HUES6 (cell line): ENCODE measurements around the gene ZNF440.
A peak's percentile ranks its signal among the peaks of the same experiment; 100 is the strongest.
"Not testable (repeated sequence)": the region's sequence is repeated elsewhere in the genome, so short reads cannot be mapped to it uniquely, and the experiment has no call there.

Experiments used
- H3K27ac ChIP-seq: 2 replicates; pipeline ENCODE4 v1.7.0; 2013; ENCODE audit warnings: low read depth, mild to moderate bottlenecking, low read length, inconsistent platforms
- H3K27me3 ChIP-seq: 2 replicates; pipeline ENCODE4 v1.6.1; 2013; ENCODE audit warnings: low read length; ENCODE audit not compliant: control insufficient read depth, insufficient read depth
- H3K36me3 ChIP-seq: 2 replicates; pipeline ENCODE4 v1.6.1; 2013; ENCODE audit warnings: low read length; ENCODE audit not compliant: control insufficient read depth, insufficient read depth
- H3K4me1 ChIP-seq: 2 replicates; pipeline ENCODE4 v1.6.1; 2013; ENCODE audit warnings: low read length; ENCODE audit not compliant: control insufficient read depth, insufficient read depth
- H3K4me3 ChIP-seq: 2 replicates; pipeline ENCODE4 v1.5.1; 2013; ENCODE audit warnings: low read depth, low read length
- H3K9ac ChIP-seq: one replicate; pipeline ENCODE4 v1.6.1; 2013; ENCODE audit warnings: mild to moderate bottlenecking, low read length
- H3K9me3 ChIP-seq: 2 replicates; pipeline ENCODE4 v1.6.1; 2013; ENCODE audit warnings: low read depth, low read length; ENCODE audit not compliant: control insufficient read depth, insufficient read depth

Gene ZNF440

DNA sequence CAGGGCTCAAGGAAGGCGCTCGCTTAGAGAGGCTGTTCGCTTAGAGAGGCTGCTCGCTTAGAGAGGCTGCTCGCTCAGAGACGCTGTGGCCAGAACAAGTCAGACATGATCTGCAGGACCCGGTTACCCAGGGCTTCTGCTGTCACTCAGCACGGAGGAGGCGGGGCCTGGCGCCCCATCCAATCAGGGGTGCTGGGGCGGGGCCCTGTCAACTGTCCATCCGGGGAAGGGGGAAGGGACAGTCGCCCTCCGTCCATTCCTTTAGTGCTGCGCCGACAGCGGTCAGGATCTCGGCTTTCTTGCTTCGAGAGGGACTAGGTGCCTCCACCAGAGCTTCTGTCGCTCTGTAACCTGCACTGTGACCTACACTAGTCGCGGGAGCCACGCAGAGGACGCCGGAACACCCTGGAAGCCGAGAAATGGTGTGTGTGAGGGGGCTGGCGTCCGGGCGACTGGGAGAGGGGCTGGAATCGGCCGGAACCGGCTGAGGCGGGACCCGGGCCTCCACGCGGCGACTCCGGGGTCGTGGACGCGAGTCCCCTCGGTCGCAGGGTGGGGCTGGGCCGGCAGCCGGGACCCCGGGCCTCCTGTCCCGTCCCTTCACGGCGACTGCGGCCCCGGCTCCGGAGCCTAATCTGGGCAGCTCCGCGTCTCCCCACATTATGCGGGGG is at the start of gene ZNF440:
ZNF440 (plus strand) TSS at position 245 of the 671 bp plus-strand sequence; CDS start at position 420, 175 bp downstream.
- peak within 1 kb of the TSS; percentile 83 for H3K4me3 ChIP-seq
- H3K9me3 ChIP-seq = peaks cover 38% of the 10 kb centered on the region
- no peak within 1 kb of the TSS for H3K27ac ChIP-seq
- H3K4me1 ChIP-seq = no peaks in the 10 kb centered on the region
- H3K27me3 ChIP-seq = peaks cover 13% of the 10 kb centered on the region; the same call in 1 of the 2 replicates
- H3K9ac ChIP-seq = no peak within 1 kb of the TSS
- no peaks in the 10 kb centered on the region for H3K36me3 ChIP-seq

DNA sequence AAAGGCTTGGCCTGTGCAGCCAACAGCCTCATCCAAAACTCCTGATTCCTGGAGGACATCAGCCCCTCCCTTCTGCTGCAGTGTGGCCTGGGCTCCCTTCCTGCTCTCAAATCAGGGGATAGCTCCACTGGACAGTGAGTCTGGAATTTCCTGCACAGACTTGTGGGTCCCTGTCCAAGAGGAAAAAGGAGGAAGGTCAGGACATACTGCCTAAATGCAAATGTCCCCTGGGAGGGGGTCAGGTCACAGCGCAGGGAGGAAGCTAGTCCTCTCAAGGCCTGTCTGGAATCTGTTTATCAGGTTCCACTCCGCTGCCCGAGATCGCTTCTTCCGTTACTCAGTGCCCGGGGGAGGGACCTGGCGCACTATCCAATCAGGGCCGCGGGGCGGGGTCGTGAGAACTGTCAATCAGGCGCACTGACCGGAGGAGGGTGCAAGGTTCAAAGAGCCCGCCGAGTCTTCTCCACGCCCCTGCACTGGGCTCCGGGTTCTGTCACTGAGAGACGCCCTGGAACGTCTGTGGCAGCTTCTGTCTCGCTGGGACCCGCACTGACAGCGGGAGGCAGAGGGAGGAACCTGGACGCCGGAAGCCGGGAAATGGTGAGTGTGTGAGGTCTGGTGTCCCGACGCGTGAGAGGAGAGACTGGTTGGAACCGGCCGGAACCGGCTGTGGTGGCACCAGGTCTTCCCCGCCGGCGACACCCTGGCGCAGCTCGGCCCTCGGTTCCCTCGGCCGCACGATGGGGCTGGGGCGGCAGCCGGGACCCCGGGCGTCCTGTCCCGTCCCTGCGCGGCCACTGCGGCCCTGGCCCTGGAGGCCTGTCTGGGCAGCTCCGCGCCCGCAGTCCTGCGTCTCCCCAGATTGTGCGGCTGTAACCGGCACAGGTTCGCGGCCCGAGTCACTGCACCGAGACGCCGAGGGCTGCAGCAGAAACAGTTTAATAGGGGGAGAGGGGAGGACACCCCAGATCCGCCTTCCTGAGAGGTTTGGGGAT is 47.2 kb upstream of the ZNF440 start, which contains the start of gene ZNF441:
ZNF441 (plus strand) TSS at position 404 of the 995 bp plus-strand sequence; CDS start at position 598, 194 bp downstream.
- peaks cover 40% of the 10 kb centered on the region for H3K9me3 ChIP-seq
- no peaks in the 10 kb centered on the region for H3K36me3 ChIP-seq
- peak within 1 kb of the TSS; percentile 29 for H3K9ac ChIP-seq
- H3K4me1 ChIP-seq = no peaks in the 10 kb centered on the region
- no peak within 1 kb of the TSS for H3K27ac ChIP-seq
- H3K27me3 ChIP-seq = peaks cover 9% of the 10 kb centered on the region
- peak within 1 kb of the TSS; percentile 60 for H3K4me3 ChIP-seq

DNA sequence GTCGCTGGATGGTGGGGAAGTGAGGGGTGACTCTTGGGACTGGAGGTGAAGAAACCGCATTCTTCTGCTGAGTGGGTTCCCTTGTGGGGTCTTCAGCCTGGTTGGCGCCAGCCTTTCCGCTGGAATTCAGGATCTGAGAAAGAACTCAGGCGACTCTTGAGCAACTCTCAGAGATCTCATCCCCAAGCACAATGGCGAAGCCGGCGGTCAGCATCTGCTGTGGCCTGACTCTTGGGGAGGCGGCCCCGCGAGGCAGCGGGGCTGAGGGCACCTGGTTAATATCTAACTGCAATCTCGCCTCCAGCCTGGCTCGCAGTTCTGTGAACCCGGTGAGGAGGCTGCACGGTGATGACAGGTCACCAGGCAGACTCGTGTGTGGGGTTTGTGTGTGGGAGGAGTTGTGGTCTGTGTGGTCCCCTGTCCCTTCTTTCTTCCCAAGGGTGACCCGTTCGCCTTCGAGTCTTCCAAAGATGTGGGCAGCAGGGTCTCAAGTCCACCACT is 46.4 kb upstream of the ZNF440 start:
- H3K9ac ChIP-seq = no peak overlapping the region

DNA sequence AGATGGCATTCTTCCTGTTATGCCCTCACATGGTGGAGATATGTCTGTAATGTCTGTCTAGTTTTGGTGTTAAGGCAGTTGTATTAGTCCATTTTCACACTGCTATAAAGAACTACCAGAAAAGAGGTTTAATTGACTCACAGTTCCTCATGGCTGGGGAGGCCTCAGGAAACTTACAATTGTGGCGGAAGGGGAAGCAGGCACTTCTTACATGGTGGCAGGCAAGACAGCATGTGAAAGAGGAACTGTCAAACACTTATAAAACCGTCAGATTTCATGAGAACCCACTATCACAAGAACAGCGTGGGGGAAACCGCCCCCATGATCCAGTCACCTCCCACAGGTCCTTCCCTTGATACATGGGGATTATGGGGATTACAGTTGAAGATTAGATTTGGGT is 44.1 kb upstream of the ZNF440 start:
- H3K27me3 ChIP-seq = peaks cover 9% of the 10 kb centered on the region
- no peaks in the 10 kb centered on the region for H3K4me1 ChIP-seq
- H3K9me3 ChIP-seq = peaks cover 47% of the 10 kb centered on the region
- no peak overlapping the region for H3K4me3 ChIP-seq
- H3K36me3 ChIP-seq = no peaks in the 10 kb centered on the region
- H3K9ac ChIP-seq = no peak overlapping the region
- H3K27ac ChIP-seq = no peak overlapping the region

More for the DNA sequence above, 46.4 kb upstream of the ZNF440 start:
- peaks cover 9% of the 10 kb centered on the region for H3K27me3 ChIP-seq
- H3K27ac ChIP-seq = no peak overlapping the region
- no peaks in the 10 kb centered on the region for H3K36me3 ChIP-seq
- peaks cover 40% of the 10 kb centered on the region for H3K9me3 ChIP-seq
- H3K4me1 ChIP-seq = no peaks in the 10 kb centered on the region
- H3K4me3 ChIP-seq = peak overlapping the region; percentile 60

DNA sequence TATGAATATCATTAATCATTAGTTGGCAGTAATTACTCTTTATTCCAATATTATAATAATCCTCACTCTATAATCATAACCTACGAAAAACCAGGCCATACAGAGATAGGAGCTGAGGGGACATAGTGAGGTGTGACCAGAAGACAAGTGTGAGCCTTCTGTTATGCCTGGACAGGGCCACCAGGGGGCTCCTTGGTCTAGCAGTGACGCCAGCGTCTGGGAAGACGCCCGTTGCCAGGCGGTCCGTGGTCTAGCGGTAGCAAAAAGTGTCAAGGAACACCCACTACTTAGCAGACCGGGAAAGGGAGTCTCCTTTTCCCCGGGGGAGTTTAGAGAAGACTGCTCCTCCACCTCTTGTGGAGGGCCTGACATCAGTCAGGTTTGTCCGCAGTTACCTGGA is 42.6 kb upstream of the ZNF440 start:
- H3K9me3 ChIP-seq = peaks cover 46% of the 10 kb centered on the region
- H3K27ac ChIP-seq, H3K9ac ChIP-seq, H3K36me3 ChIP-seq, H3K4me1 ChIP-seq, H3K4me3 ChIP-seq, H3K27me3 ChIP-seq: not testable (repeated sequence)

DNA sequence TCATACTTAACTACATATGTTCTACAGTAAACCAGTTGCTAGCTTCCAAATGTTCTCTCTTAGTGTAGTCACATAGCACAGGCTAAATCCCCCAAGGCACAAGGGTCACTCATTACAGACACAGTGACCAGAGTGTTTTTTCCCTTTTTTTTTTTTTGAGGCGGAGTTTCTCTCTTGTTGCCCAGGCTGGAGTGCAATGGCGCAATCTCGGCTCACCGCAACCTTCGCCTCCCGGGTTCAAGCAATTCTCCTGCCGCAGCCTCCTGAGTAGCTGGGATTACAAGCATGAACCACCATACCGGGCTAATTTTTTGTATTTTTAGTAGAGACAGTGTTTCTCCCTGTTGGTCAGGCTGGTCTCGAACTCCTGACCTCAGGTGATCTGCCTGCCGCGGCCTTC is 37.4 kb upstream of the ZNF440 start:
- H3K9me3 ChIP-seq = peaks cover 59% of the 10 kb centered on the region
- H3K27me3 ChIP-seq, H3K4me3 ChIP-seq: not testable (repeated sequence)

DNA sequence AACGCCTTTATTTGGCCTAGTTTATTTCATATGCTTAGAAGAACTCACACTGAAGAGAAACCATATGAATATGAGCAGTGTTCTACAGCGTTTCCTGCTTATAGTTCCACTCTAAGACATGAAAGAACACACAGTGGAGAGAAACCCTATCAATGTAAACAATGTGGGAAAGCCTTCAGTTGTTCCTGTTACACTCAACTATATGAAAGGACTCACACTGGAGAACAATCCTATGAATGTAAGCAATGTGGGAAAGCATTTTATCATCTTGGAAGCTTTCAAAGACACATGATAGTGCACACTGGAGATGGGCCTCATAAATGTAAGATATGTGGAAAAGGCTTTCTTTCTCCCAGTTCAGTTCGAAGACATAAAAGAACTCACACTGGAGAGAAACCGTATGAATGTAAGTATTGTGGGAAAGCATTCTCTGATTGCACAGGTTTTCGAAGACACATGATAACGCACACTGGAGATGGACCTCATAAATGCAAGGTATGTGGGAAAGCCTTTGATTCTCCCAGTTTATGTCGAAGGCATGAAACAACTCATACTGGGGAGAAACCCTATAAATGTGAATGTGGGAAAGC is 33.5 kb upstream of the ZNF440 start:
- H3K36me3 ChIP-seq = peaks cover 4% of the 10 kb centered on the region; the same call in 1 of the 2 replicates
- no peaks in the 10 kb centered on the region for H3K27me3 ChIP-seq
- no peak overlapping the region for H3K4me3 ChIP-seq
- no peaks in the 10 kb centered on the region for H3K4me1 ChIP-seq
- peaks cover 66% of the 10 kb centered on the region for H3K9me3 ChIP-seq
- H3K9ac ChIP-seq = no peak overlapping the region
- H3K27ac ChIP-seq = no peak overlapping the region

More for the DNA sequence above, 37.4 kb upstream of the ZNF440 start:
- not testable (repeated sequence) for H3K27ac ChIP-seq, H3K36me3 ChIP-seq, H3K4me1 ChIP-seq, H3K9ac ChIP-seq

DNA sequence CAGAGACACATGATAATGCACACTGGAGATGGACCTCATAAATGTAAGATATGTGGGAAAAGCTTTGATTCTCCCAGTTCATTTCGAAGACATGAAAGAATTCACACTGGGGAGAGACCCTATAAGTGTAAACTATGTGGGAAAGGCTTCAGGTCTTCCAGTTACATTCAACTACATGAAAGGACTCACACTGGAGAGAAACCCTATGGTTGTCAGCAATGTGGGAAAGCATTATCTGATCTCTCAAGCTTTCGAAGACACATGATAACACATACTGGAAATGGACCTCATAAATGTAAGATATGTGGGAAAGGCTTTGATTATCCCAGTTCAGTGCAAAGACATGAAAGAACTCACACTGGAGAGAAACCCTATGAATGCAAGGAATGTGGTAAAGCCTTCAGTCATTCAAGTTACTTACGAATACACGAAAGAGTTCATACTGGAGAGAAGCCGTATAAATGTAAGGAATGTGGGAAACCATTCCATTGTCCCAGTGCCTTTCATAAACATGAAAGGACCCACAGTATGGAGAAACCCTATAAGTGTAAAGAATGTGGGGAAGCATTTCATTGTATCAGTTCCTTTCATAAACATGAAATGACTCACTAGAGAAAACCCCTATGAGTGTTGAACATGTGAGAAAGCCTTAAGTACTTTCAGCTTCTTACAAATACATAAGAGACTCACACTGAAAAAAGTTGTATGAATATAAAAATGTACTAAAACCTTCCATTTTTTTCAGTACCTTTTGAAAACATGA is 32.6 kb upstream of the ZNF440 start:
- Histone ChIP-seq H3K4me1 (no peaks in the 10 kb centered on the region), H3K4me3 (no peak overlapping the region), H3K36me3 (peaks cover 4% of the 10 kb centered on the region; the same call in 1 of the 2 replicates), H3K27me3 (no peaks in the 10 kb centered on the region), H3K27ac (no peak overlapping the region), H3K9ac (no peak overlapping the region), H3K9me3 (peaks cover 67% of the 10 kb centered on the region)

DNA sequence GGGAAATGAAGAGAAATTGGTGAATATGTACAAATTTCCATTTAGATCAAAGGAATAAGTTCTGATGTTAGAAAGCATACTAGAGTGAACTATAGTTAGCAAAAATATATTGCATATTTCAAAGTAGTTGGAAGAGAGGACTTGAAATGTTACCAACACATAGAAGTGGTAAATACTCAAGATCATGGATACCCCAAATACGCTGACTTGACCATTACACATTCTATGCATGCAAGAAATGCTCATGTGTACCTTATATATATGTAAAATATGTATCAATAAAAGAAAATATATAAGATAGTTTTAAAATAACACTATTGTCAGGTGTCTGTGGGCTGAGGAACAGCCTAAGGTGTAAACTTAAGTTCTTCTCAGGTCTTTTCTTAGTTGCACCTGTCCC is 30.3 kb upstream of the ZNF440 start:
- Histone ChIP-seq H3K27me3 (no peaks in the 10 kb centered on the region), H3K9me3 (peaks cover 67% of the 10 kb centered on the region), H3K27ac (no peak overlapping the region), H3K4me3 (no peak overlapping the region), H3K9ac (no peak overlapping the region), H3K36me3 (peaks cover 4% of the 10 kb centered on the region; the same call in 1 of the 2 replicates), H3K4me1 (no peaks in the 10 kb centered on the region)

DNA sequence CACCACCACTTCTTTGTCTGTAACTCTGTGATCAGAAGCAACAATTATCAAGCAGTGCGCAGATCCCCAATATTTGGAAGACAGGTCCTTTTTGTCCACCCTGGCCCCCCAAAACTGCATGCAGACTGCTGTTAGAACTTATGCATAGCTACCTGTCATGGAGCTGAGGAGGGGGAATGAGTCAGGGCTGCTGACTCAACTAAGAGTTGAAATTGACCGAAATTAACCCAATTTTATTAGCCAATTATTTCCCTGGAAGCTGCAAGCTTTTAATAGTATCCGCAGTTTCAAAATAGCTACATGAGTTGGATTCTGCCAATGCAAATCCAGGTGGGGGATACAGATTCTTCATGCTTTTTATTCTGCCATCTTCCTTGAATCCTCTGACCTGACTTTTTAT is 29.7 kb upstream of the ZNF440 start:
- no peaks in the 10 kb centered on the region for H3K27me3 ChIP-seq
- peaks cover 65% of the 10 kb centered on the region for H3K9me3 ChIP-seq
- no peaks in the 10 kb centered on the region for H3K4me1 ChIP-seq
- no peak overlapping the region for H3K27ac ChIP-seq
- peaks cover 4% of the 10 kb centered on the region; the same call in 1 of the 2 replicates for H3K36me3 ChIP-seq
- H3K9ac ChIP-seq = no peak overlapping the region
- no peak overlapping the region for H3K4me3 ChIP-seq
